Uterus (tissue), 4 donors: ENCODE measurements around the gene THAP10. TPM values are rescaled to one million over a fixed set of nuclear protein-coding genes. Genes with fewer than 3 reads are reported as not detected.
"Not testable (repeated sequence)": the region's sequence is repeated elsewhere in the genome, so short reads cannot be mapped to it uniquely, and the experiment has no call there.

Experiments used
- DNase-seq, 2 donors: peaks; one replicate each; pipeline ENCODE4 v3.0.0-alpha.2; 2019 to 2020
- H3K27ac ChIP-seq, 2 donors: fragments of 200-600 bp; sonication (generic); 1 replicate in 1 of 2; 2 replicates in 1 of 2; pipeline ENCODE4 v1.5.1; 2016 to 2018
- H3K27me3 ChIP-seq, 2 donors: fragments of 200-600 bp; sonication (generic); one replicate each; pipeline ENCODE4 v1.5.1; 2018 to 2019; ENCODE audit warnings: control low read depth in 1 of 2
- H3K36me3 ChIP-seq, 2 donors: fragments of 200-600 bp; sonication (generic); one replicate each; pipeline ENCODE4 v1.5.1; 2019; ENCODE audit warnings: control low read depth in 1 of 2
- H3K4me1 ChIP-seq, 2 donors: fragments of 200-600 bp; sonication (generic); one replicate each; pipeline ENCODE4 v1.5.1; 2018 to 2019; ENCODE audit warnings: control low read depth in 1 of 2
- H3K4me3 ChIP-seq, 2 donors: fragments of 200-600 bp; sonication (generic); 1 replicate in 1 of 2; 2 replicates in 1 of 2; pipeline ENCODE4 v1.5.1; 2018 to 2019; ENCODE audit warnings: mild to moderate bottlenecking in 1 of 2
- H3K9me3 ChIP-seq, 2 donors: fragments of 200-600 bp; sonication (generic); one replicate each; pipeline ENCODE4 v1.5.1; 2019; ENCODE audit warnings: control low read depth in 1 of 2
- POLR2A ChIP-seq, 2 donors: fragments of 450-650 bp; IDR thresholded peaks; one replicate each; pipeline ENCODE4 v1.6.1; 2016; ENCODE audit warnings: antibody characterized with exemption in 2 of 2, mild to moderate bottlenecking in 1 of 2, moderate library complexity in 1 of 2
- intact Hi-C: fragments of 100-400 bp; cut with DNase I; formaldehyde crosslinking; loops from one replicate; pipeline ENCODE4 v1.15.1; 2023; ENCODE audit warnings: low total_unique reads
- total RNA-seq, 4 donors: library from RNA; depleted of rRNA in 3 of 4; stranded (reverse); fragments of >200 nt in 3 of 4; gene quantifications; one replicate each; pipeline versions ENCODE4 v1.1.0 to v1.2.4, GENCODE V29; 2014 to 2023
- TF ChIP-seq, protein P1 (sequence below), 4 experiments: fragments of 200-600 bp in 2 of 4; fragments of 450-650 bp in 2 of 4; sonication (generic) in 2 of 4; IDR thresholded peaks; one replicate each; pipeline ENCODE4 v1.5.1; 2016 to 2019; ENCODE audit warnings: antibody characterized with exemption in 4 of 4, mild to moderate bottlenecking in 2 of 4, moderate library complexity in 1 of 4
- donor health status: DM: yes; HTN: yes; CAD: no.

The THAP10 gene
- total RNA-seq, 4 donors from 2014 or later: 1.8 to 4.1 (median 2.0) TPM

DNA sequence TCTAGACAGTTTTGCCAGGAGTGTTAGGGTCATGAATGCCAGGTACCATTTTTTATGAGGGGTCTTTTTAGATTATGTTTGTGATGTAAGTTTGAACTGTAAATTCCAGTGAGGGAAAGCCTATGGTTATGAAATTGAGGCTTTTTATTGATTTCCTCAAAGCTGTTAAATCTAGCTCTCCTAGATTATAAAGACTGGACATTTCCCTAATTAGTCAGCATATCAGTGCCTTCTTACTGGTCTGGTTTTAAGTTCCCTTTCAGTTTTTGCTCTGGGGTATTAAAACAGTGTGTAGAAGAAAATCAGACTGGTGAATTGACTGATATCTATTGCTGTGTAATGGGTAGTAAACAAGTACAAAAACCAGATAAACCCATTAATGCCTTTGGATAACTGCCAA, 39.6 kb upstream of the THAP10 start:
- no peak for DNase-seq
- TF ChIP-seq POLR2A (IDR thresholded peaks at IDR 0.05): no peak
- TF ChIP-seq, protein P1, sequence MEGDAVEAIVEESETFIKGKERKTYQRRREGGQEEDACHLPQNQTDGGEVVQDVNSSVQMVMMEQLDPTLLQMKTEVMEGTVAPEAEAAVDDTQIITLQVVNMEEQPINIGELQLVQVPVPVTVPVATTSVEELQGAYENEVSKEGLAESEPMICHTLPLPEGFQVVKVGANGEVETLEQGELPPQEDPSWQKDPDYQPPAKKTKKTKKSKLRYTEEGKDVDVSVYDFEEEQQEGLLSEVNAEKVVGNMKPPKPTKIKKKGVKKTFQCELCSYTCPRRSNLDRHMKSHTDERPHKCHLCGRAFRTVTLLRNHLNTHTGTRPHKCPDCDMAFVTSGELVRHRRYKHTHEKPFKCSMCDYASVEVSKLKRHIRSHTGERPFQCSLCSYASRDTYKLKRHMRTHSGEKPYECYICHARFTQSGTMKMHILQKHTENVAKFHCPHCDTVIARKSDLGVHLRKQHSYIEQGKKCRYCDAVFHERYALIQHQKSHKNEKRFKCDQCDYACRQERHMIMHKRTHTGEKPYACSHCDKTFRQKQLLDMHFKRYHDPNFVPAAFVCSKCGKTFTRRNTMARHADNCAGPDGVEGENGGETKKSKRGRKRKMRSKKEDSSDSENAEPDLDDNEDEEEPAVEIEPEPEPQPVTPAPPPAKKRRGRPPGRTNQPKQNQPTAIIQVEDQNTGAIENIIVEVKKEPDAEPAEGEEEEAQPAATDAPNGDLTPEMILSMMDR (IDR thresholded peaks at IDR 0.05): no peak
- H3K9me3 ChIP-seq: no peaks in the 10 kb centered on the region
- H3K27ac ChIP-seq: no peak overlapping the region
- H3K4me3 ChIP-seq: no peak overlapping the region
- no peaks in the 10 kb centered on the region for H3K36me3 ChIP-seq
- H3K4me1 ChIP-seq: no peaks in the 10 kb centered on the region
- no peaks in the 10 kb centered on the region for H3K27me3 ChIP-seq
- intact Hi-C loops: no loop called here

DNA sequence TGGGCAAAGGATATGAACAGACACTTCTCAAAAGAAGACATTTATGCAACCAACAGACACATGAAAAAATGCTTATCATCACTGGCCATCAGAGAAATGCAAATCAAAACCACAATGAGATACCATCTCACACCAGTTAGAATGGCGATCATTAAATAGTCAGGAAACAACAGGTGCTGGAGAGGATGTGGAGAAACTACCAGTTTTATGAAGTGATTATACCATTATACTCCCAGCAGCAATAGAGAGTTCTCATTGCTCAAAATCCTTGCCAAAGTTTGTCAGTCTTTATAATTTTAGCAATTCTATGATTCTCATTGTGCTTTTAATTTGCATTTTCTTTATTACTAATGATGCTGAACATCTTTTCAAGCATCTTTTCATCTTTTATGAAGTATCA, 34.7 kb upstream of the THAP10 start:
- H3K9me3 ChIP-seq, intact Hi-C loops, H3K27me3 ChIP-seq, H3K4me3 ChIP-seq, DNase-seq, H3K27ac ChIP-seq, H3K36me3 ChIP-seq, H3K4me1 ChIP-seq: not testable (repeated sequence)

DNA sequence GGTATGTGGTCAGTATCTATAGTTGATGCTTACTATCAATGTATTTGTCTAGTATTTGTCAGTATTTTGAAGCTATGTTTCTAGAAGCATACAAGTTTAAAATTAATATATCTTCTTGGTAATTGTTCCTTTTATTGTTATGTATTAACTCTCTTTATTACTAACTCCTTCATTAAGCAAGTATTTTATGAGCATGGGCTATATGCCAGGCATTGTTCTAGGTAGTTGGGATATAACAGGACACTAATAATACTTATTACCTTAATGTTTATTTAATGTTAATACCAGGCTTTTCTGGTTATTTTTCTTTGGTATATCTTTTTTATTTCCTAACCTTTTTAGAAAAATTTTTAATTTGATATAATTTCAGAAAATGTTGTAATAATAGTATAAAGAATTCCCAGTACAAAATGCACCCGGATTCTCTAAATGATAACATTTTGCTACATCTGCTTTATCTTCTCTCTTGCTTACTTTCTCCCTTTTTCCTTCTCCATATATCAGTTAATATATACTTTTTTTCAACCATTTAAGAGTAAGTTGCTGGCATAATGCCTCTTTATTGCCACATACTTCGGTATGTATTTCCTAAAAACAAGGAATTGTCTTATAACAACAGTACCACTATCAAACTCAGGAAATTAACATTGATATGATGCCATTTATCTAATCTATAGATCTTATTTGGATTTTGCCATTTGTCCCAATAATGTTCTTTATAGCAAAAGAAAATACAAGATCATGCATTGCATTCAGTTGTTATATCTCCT, 31.3 kb upstream of the THAP10 start:
- no peak overlapping the region for H3K4me3 ChIP-seq
- no peak for DNase-seq
- H3K9me3 ChIP-seq: no peaks in the 10 kb centered on the region
- H3K27ac ChIP-seq: no peak overlapping the region
- no peaks in the 10 kb centered on the region for H3K4me1 ChIP-seq
- no peaks in the 10 kb centered on the region for H3K27me3 ChIP-seq
- intact Hi-C loops: no loop called here
- H3K36me3 ChIP-seq: no peaks in the 10 kb centered on the region
- TF ChIP-seq POLR2A (IDR thresholded peaks at IDR 0.05): no peak
- TF ChIP-seq, protein P1 (IDR thresholded peaks at IDR 0.05): no peak

DNA sequence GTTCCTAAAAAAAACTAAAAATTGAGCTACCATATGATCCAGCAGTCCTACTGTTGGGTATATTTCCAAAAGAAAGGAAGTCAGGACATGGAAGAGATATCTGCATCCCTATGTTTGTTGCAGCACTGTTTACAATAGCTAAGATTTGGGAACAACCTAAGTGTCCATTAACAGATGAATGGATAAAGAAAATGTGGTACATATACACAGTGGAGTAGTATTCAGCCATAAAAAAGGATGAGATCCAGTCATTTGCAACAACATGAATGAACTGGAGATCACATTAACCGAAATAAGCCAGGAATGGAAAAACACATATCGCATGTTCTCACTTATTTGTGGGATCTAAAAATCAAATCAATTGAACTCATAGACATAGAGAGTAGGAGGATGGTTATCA, 29.9 kb upstream of the THAP10 start:
- no peaks in the 10 kb centered on the region for H3K9me3 ChIP-seq
- no peak overlapping the region for H3K27ac ChIP-seq
- no peak for DNase-seq
- no peaks in the 10 kb centered on the region for H3K36me3 ChIP-seq
- H3K4me3 ChIP-seq: no peak overlapping the region
- TF ChIP-seq POLR2A (IDR thresholded peaks at IDR 0.05): no peak
- TF ChIP-seq, protein P1 (IDR thresholded peaks at IDR 0.05): no peak
- intact Hi-C loops: no loop called here
- no peaks in the 10 kb centered on the region for H3K4me1 ChIP-seq
- H3K27me3 ChIP-seq: no peaks in the 10 kb centered on the region

DNA sequence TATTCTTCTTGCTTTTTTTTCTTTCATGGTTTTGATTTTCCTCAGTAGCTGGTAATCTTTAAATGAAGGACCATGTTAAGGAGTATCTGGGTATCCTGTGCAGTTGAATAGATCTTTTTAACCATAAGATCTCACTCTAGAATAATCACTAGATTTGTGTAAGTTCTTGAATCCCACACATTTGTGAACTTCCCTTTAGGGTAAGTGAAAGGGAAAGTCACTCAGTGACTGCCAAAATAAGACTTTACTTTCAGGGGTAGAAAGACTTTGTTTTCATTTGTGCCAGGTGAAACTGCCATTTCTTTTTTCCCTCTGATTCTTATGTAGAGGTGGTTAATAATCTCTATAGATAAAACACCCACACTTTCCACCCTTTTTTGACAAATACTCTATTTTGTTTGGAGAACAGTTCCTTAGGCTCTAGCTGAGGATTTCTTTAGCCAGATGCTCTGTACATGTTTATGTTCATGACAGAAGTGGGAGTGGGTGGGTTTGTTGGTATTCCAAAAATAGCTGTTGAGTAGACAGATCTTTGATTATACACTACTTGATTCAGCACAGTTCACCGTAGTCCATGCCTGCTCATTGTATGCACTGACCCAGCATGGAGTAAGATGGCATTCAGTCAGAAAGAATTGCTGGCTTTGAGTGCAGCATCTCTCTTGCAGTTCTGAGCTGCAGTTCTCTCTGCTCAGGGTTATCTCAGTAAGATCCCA, 28.9 kb upstream of the THAP10 start:
- Histone ChIP-seq H3K36me3 (no peaks in the 10 kb centered on the region), H3K27ac (no peak overlapping the region), H3K4me3 (no peak overlapping the region), H3K4me1 (no peaks in the 10 kb centered on the region), H3K9me3 (no peaks in the 10 kb centered on the region), H3K27me3 (no peaks in the 10 kb centered on the region)
- TF ChIP-seq, protein P1 (IDR thresholded peaks at IDR 0.05): no peak
- DNase-seq: no peak
- intact Hi-C loops: no loop called here
